GM18498 (cell line): ENCODE results near the gene SPINK5.

Source experiments
- ATAC-seq: cut with Tn5 transposase; IDR thresholded peaks from one replicate; pipeline ENCODE4 v1.9.1; 2021; ENCODE audit warnings: mild to moderate bottlenecking, moderate library complexity; ENCODE audit not compliant: unreplicated experiment

SPINK5 gene

DNA sequence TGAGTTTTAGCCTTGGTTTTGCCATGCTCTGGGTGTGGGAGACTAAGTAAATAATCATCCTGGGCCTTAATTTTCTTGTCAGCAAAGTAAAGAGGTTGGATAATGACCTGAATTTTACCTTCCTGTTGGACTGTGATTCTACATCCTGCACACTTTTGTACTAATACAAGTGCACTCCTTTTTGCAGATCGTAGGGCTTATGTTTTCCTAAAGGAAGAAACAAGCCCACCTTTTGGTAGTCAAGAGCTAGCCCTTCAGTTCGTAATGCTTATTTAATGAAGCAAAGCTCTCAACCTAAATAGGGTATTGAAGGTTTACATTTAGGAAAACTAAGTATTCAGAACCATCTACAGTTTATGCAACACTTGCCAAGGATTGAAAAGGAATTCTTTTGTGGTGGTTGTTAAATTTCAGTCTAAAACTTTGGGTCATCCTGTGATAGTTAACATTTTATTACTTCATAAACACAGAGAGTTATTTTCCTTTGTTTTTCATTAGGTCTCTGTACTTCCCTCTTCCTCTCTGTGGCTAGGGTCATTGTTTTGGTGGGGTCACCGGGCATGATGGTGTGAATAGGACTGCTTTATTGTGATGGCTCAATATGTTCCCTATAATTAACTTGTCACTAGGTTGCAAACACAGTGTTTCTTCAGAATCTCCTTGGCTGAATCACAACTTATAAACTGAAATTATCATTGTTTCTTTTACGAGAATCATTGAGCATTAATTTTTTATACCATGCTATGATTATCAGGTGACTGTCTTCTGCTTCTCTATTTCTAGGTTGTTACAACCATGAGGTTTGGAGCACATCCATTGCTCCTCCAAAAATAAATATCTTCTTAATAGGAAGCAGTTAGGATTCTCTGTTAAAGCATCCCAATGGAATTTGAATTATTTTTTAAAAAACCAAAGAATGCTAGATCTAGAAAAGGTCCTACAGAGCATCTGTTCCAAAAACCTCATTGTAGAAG lies 28.5 kb downstream of the SPINK5 start:
- no peak for ATAC-seq

DNA sequence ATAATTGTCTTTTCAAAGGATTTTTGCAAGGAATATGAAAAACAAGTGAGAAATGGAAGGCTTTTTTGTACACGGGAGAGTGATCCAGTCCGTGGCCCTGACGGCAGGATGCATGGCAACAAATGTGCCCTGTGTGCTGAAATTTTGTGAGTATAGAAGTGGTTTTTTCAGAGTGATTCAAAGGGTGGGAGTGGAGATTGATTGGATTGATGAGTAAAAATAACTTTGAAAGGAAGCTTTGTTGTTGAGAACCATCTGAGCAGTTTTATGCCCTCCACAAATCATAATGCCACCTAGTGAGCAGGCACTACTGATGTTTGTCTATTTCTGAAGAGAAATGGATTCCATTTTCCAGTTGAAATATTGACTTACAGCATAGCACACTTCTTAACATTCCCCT lies 30.6 kb downstream of the SPINK5 start:
- ATAC-seq = no peak

DNA sequence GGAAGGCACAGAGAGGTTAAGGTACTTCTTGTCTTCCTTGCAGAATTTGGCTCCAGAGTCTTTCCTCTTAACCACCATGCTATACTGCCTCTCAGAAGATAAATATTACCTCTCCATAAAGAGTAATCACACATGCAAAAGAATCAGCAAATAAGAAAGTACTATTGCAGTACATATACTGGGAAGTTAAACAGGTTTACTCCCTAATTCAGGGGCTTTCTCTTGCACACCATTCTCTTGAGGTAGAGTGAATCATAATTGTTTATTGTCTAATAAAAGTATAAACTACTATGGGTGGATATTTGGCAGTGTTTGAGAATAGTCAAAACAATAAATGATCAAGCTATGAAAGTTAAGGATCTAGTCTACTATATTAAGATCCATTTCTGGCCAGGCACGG lies 40.4 kb downstream of the SPINK5 start:
- no peak for ATAC-seq

DNA sequence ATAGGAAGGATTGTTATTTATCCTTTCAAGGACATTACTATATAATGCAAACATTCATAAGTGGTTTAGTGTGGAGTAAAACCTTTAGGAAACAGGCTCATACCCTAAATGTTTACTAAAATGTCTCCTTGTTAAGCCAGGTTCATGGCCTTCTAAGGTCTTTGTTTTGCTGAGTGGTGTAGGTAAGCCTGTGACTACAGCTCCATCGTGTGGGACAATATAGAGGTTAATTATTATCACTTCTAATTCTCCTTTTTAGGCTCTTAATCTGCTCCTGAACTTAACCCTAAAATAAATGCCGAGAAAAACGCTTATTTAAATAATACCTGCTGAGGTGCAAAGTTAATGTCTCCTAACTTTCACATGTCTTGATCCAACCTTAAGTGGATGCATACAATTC lies 43.8 kb downstream of the SPINK5 start:
- ATAC-seq = no peak

DNA sequence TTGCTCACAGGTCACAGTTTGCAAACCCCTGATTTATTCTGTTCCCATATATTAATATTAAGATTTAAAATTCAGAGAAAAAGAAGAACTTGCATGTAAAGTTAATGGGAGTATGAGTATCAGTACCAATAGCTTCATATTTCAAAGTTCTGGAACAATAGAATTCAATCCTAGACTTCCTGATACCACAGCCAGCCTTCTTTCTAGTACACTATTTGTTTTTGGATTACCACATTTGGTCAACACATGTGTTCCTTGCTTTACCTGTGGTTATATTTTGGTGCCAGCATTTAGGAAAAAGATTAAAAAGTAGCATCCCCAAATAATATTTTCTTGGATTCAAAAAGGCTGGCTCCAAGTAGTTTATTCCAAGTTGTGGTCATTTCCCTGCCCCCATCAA lies 49.5 kb downstream of the SPINK5 start:
- no peak for ATAC-seq

DNA sequence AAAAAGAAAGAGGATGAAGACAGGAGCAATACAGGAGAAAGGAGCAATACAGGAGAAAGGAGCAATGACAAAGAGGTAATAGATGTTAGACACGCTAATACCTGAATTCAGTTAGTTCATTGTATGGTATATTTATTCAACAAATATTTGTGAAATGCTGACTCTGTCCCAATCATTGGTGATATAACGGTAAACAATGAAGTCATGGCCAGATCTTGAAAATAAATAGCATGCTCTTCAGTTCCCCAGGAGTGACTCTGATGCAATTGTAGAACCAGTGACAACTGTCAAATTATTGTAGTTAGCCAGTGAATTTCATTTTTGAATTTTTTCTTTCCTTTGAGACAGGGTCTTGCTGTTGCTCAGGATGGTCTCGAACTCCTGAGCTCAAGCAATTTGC lies 56.5 kb downstream of the SPINK5 start:
- no peak for ATAC-seq

DNA sequence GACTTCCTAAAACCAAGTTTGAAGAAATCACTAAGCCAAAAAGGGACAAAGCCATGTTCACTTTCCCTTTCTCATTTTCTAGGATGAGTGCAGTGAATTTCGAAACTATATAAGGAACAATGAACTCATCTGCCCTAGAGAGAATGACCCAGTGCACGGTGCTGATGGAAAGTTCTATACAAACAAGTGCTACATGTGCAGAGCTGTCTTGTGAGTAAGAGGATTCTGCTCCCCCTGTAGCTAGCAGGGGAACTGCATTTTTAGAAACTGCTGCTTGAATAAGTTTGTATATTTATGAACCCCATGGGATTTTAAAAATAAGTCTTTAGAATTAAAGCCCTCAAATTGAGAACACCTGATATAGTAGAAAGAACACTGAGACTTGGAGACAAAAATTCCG lies 61.9 kb downstream of the SPINK5 start:
- no peak for ATAC-seq

DNA sequence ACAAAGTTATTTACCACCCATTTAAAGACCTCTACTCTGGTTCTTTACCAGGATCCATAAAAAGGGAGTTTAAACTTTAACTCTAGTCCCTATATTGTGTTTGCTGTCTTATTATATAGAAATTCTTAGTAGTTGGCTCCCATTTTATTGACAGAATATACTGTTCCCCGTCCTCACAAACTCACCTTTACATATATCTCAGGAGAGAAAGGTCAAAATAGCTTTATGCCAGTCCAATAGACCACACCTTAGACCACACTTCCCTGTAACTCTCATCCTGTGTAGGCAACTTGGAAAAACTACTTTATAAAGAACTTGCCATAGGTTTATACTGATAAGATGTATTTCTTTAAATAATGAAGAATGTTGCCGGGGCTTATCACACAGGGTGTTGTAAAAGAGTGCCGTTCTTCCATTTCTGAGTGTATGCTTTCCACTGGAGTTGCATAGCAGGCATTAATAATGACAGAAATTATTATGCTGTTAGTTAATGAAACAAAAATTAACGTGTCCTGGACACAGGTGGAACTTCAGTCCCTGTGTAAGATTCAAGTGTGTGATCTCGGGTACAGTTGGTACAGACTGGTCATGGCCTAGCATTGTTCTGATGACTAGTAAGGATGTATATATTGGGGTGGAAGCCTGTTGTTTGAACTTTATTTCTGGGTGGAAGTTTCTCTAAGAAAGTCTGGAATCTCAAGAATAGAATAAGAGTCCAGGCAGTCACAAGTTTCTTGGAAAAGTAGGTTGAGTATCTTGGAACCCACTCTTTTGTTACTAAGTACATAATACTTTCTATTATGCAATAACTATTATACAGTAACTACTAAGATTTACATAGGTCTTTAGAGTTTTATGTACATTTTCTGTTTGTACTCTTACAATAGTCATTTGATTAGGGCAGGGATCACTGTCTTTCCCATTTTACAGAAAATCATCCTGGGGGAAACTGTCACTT lies 71.6 kb downstream of the SPINK5 start:
- no peak for ATAC-seq

DNA sequence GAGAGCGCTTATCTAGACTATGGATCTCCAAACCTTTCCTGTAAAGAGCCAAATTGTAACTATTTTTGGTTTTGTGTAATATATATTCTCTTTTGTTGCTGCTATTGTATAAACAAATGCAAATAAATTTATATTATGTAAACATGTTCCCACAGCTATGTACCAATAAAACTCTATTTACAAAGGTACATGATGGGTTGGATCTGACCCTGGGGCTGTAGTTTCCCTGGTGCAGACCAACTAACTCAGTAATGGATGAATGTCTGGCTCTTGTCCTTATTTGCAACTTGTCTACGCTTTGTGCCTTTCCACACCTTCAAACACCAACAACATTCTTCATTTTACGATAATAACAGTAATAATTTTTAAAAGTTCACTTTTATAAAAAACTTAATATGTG lies 77.1 kb downstream of the SPINK5 start:
- ATAC-seq = no peak

DNA sequence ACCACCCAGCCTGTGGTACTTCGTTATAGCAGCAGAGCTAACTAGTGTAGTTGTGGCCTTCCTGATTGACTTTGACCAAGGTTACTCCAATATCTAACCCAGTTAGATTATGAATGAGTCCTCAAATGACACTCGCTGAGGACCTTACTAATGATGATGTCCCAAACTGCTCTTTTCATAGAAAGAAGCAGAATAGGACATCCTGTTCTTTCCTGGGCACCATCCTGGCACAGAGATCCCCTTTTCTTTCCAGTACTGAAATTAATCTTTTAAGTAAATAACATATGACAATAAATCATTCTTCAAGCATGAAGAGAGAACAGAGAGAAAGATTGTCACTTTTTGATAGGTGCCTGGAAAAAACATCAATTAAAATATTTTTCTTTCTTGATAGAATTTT lies 77.9 kb downstream of the SPINK5 start:
- ATAC-seq = no peak

DNA sequence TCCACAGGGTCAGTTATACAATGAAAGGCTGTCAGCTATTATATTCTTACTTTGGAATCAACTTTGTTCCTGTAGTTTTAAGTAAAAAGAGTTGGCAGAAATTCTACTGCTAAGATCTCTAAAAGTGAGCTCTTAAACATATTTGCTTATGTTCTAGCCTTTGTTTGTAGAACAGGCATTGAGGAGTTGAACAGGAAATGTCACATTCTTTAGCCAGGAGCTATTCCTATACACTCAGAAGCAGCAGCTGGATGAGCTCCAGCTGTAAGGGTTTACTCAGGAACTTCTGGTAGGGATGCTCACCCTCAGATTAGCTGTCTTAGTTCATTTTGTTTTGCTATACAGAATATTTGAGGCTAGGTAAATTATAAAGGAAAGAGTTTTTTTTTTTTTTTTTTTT lies 82.1 kb downstream of the SPINK5 start:
- no peak for ATAC-seq

DNA sequence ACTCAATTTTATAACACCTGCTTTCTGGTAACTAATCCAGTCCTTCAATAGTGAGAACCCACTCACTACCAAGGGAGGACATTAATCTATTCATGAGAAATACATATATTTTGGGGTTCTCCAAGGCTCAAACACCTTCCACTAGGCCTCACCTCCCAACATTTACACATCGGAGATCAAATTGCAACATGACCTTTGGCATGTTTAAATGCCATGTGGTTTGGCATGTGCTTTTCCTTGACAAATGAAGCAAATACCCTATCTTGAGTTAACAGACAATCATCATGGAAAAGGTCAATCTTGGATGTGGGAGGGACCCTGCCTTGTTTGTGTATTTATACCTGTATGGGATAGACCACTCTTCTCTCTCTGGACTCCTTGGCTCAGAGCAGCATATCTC lies 82.7 kb downstream of the SPINK5 start:
- no peak for ATAC-seq

DNA sequence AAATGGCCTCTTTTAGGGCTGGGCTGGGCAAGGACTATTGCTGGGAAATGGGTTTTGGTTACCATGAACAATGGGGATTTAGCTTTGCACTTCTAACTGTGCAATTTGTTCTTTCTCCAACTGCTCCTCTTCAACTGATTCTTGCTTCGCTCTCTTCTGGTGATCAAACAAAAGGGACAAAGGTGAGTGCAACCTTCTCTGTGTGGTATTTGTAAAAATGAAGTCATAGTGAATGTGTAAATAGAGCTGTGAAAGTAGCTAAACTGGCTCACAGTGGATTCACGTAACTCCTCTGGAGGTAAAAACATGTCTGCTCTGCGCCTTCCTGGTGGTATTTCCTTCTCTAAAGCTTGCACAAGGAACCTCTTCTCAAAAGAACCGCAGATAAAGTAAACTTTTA lies 83.6 kb downstream of the SPINK5 start:
- ATAC-seq = no peak

DNA sequence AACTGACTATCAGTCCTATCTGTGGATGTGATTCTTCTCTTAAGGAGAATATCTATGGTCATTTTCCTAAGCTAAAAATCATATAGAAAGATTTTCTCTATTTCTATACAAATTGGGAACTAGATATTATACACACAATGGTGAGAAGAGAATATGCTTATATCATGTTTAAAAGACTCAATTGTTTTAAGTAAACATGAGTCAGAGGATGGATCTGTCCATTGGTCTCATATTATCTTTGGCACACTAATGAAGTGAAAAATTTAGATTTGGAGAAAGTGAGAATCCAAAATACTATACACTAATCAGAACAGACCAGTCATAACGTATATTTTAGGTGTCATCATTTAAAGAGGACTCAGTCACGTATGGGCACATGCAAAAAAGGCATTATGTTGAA lies 88.1 kb downstream of the SPINK5 start:
- ATAC-seq = no peak

DNA sequence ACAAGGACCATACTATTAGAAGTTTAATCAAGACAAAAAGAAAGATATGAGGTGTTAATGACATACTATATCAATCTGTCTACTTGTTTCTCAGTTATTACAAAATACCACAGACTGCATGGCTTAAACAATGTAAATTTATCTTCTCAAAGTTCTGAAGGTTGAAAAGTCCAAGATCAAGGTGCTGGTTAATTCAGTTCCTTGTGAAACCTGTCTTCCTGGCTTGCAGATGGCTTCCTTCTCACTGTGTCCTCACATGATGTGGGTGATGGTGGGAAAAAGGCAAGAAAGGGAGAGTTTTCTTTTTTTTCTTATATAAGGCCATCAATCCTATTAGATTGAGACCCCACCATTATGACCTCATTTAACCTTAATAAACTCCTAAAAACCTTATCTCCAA lies 89.0 kb downstream of the SPINK5 start:
- no peak for ATAC-seq

DNA sequence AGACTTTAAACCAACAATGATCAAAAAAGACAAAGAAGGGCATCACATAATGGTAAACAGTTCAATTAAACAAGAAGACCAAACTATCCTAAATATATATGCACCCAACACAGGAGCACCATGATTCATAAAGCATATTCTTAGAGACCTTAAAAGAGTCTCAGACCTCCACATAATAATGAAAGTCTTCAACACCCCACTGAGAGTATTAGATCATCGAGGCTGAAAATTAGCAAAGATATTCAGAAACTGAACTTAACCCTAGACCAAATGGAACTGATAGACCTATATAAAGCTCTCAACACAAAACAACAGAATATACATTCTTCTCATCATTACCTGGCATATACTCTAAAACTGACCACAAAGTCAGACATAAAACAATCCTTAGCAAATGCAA lies 92.8 kb downstream of the SPINK5 start:
- no peak for ATAC-seq

DNA sequence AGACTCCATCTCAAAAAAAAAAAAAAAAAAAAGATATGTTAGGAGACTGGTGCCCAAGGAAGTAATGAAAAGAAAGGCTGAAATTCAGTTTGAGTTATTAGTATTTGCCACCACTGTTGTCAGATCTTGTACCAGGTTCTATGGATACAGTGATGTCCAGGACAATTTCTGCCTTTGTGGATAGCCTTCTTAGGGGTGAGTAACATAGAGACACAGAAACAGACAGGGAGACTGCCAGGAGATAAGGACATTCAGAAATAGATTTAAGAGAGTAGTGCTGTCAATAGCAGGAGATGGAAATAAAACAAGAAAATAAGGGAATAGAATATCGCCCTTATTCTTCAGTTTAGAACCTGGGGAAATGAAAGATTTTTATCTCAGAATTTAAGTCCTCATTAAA lies 98.3 kb downstream of the SPINK5 start:
- ATAC-seq = no peak

DNA sequence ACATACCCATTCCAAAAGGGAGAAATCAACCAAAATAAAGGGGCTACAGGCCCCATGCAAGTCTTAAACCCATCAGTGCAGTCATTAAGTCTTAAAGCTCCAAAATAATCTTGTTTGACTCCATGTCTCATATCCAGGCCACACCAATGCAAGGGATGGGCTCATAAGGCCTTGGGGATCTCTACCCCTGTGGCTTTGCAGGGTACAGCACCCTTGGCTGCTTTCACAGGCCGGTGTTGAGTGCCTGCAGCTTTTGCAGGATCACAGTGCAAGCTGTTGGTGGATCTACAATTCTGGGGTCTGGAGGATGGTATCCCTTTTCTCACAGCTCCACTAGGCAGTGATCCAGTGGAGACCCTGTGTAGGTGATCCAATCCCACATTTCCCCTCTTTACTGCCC lies 99.6 kb downstream of the SPINK5 start:
- ATAC-seq = no peak

DNA sequence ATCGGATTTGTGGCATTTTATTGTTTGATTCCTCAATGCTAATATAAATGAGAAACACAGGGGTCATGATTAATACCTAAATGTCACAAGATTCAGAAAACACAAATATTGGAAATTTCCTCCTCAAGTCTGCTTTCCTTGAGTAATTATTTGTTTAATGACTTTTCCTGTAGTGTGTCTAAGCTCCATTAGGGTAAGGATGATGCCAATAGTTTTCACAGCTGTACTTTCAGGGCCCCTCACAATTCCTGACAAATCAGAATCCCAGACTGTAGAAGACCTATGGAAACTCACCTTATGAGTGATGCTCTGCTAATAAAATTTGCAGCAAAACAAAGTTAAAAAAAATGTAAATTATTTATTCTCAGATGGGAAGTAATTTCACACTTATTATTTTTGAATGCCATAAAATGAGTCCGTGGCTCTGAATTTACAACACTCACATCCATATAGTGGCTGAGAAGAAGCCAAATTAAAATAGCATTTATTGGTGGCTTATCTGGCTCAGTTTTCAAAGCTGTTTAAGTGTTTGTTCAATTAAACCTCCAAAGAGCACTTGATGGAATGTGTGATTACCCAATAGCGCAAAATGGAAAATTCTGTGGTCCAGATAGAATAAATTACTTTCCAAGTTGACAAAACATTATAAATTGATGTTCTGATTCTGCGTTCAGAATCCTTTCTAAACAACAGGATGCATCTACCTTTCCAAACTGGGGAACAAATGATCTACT lies 102.9 kb downstream of the SPINK5 start:
- ATAC-seq = no peak

DNA sequence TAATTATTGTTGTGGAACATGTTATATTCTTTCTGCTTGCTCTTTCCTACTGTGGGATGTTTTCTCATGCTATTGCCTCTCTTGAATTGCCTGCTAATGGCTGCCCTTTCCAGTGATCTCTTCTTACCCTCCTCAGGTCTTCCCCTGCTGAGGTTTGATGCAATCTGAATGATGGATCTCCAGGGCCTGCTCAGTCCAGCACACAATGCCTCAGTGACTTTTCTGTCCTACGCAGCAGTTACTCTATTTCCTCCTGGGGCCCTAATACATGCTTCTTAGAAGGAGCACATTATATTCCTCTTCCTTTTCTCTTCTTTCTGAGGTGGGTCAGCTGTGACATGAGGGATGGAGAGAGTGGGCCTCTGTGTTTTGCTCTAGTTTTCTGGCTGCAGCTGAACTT lies 104.5 kb downstream of the SPINK5 start, which contains the start of gene SPINK14:
TSS of gene SPINK14 (plus strand) at position 301 of the 400 bp plus-strand sequence. CDS start 1,187 bp downstream, outside the sequence.
- no peak for ATAC-seq

DNA sequence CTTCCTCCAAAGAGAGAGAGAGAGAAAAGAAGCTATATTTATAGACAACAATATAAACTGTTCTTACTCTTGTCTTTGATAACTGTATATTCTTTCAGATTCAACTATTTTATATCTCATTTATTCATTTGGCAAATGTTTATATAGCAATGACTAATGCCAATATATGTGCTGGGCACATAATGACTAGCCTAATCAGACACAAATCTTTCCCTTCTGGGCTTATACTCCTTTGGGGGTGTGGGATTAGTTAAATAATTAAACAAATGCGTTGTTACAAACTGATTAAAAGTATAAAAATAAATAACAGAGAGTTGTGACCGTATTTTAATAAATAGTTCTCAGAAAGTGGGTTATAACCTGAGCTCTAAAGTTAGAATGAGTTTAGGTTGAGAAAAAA lies 108.6 kb downstream of the SPINK5 start:
- no peak for ATAC-seq
